ENCODE results near the gene P2RX1. TPM values are rescaled to one million over a fixed set of nuclear protein-coding genes. Genes with fewer than 3 reads are reported as not detected.
"Not testable (repeated sequence)": the region's sequence is repeated elsewhere in the genome, so short reads cannot be mapped to it uniquely, and the experiment has no call there.

The P2RX1 gene
- total RNA-seq, 1 donor from 2014 or later = 1.6 TPM

DNA sequence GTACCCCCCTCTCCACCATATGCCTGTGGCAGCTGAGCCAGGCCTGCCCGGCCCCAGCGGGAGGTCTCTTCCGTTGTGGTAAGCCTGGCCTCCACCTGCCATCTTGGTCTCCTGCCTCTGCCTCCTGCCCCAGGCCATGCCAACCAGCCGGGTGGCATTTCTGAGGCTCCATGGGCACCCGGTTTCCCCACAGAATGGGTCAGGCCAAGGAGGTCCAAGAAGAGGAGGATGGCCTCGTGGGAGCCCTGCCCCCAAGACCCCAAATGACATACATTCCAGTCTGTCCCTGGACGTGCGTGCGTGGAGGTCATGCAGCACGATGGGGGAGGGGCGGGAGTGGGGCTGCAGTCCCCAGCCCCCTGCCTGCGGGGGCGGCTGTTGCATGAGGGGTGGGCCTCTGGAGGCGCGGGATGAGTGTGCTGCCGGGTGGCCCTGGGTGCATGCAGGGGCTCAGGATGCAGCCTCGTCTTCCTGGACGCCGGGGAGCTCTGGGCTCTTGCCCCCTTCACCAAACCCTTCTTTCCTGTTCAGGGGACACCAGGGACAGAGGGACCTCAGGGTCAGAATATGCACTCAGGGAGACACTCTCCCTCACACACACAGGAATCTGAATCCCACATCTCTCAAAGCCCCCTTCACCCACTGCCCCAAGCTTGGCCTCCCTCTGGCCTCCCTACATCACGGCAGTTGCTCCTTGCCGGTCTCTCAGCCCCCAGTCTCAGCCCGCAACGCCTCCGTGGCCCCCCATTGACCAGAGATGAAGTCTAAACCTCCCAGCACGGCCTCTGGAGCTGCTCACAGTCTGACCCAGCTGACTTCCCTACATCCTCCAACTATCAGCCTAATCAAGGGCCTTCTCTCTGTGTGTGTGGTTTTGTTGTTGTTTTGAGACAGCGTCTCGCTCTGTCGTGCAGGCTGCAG lies 54.2 kb downstream of the P2RX1 start:
- no peak for DNase-seq (ENCODE audit: low read depth)

DNA sequence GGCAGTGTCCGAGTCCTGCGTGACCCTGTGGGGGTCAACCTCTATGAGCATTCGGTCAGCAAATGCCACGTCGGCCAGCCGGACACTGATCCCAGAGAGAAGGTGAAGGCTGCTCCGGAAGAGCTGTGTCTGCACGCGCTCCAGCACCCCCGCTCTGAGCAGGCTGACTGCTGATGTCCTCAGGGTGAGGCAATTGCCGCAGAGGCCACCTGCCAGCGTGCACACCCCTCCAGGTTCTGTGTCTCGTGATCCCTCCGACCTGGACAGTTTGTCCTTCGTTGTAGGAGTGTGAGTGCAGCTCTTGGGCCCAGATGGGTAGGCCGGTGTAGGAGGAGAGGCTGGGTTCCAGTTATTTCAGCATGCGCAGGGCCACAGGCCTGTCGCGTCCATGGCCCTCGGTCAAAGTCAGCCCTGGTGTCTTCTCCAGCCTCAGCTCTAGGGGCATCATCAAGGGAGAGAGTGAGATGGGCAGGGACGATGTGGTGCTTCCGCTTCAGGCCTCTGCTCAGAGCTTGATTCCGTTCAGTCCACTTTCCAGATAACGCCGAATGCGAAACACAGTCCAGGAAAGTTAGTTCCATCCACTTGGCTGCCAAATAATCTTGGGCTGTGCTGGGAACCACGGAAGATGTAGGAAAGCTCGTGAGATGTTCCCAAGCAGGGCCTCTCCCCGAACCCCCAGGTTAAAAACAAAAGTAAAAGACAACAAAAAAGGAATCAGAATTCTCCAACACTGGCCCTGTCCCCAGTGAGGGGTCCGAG lies 55.1 kb downstream of the P2RX1 start:
- no peak for DNase-seq (ENCODE audit: low read depth)

DNA sequence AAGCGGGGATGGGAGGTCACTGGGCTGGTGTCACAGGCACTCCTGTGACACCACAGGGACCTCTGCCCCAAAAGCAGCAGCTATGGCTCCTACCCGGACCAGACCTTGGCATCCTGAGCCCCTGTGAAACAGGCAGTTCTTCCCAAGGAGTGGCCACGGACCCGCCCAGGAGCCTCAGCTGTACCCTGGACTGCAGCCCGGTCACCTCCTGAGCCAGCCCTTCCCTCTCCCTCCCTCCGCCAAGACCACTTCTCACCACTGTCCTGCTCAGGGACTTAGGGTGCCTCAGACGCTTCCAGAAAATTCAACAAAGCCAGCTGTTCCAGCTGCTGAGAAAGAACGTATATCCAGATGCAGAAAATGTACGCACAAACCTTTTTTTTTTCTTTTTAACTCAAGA lies 56.3 kb downstream of the P2RX1 start:
- DNase-seq (ENCODE audit: low read depth) = no peak

DNA sequence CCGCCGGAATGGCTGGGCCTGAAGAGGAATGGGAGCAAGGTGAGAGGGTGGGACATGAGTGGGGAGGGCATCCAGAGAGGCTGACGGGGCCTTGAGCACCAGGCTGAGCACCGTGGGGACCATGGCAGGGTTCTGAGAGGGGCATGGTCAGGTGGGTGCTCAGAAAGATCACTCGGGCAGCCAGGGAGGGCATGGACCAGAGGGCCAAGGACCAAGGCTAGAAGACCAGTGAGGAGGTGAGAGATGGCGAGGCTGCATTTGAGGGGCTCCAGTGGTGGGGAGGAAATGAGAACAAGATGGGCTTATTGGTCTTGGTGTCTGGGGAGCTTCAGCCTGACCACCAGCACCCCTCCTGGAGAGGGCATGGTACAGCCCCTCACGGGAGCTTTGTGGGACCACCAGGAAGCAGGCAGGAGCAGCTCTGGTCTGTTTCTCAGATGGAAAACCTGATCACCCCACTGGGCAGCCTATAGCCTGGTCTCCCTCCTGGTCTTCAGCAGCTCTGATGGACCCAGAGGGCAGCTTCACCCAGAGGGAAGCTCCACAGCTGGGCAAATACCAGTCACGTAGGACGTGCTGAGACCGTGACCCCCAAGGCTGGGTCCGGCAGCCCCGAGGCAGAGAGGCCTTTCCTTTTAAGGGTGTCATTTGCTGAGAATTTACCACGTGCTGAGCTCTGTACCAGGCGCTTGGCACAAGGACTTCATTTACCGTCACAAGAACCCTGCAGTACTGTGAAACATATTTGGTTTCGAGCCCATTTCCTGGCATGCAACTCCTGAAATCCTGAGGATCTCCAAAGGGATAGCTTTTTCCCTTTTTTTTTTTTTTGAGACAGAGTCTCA lies 58.8 kb downstream of the P2RX1 start:
- DNase-seq (ENCODE audit: low read depth) = no peak

DNA sequence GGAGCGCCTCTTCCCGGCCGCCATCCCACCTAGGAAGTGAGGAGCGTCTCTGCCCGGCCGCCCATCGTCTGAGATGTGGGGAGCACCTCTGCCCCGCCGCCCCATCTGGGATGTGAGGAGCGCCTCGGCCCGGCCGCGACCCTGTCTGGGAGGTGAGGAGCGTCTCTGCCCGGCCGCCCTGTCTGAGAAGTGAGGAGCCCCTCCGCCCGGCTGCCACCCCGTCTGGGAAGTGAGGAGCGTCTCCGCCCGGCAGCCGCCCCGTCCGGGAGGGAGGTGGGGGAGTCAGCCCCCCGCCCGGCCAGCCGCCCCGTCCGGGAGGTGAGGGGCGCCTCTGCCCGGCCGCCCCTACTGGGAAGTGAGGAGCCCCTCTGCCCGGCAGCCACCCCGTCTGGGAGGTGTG lies 62.1 kb downstream of the P2RX1 start:
- DNase-seq (ENCODE audit: low read depth) = not testable (repeated sequence)

DNA sequence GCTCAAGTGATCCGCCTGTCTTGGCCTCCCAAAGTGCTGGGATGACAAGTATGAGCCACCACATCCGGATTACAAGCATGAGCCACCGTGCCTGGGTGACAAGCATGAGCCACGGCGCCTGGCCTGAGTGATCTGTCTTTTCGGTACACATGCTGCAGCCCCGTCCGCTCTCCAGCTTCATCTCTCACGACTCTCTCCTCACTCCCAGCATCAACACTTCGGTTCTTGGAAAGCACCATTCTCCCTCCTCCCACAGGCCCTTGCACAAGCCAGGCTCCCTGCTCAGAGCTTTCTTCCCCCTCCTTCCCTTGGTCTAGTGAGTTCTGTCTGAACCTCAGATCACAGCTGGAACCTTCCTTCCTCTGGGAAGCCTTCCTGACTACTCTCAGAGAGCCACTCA lies 63.7 kb downstream of the P2RX1 start:
- DNase-seq (ENCODE audit: low read depth) = no peak

DNA sequence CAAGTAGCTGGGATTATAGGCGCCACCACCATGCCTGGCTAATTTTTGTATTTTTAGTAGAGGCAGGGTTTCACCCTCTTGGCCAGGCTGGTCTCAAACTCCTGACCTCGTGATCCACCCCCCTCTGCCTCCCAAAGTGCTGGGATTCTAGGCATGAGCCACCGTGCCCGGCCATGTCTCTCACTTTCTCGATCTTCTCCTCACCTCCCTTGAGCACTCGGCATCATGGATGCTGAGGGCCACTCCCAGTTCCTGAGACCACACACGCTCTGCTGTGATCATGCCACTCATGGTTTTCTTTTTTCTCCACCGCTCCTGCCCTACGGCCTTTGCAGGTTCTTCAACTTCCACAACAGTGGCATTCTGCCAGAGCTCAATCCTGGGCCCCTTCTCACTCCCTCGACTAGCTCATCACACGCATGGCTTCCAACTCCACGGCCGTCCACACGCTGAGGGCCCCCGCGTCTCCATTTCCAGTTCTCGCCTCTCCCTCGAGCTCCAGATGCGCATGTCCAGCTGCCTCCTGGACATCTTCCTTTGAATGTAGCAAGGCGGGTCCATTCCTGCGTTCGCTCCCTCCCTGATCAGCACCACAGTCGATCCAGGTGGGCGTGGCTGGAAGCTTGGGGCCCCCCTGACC lies 64.7 kb downstream of the P2RX1 start:
- no peak for DNase-seq (ENCODE audit: low read depth)

DNA sequence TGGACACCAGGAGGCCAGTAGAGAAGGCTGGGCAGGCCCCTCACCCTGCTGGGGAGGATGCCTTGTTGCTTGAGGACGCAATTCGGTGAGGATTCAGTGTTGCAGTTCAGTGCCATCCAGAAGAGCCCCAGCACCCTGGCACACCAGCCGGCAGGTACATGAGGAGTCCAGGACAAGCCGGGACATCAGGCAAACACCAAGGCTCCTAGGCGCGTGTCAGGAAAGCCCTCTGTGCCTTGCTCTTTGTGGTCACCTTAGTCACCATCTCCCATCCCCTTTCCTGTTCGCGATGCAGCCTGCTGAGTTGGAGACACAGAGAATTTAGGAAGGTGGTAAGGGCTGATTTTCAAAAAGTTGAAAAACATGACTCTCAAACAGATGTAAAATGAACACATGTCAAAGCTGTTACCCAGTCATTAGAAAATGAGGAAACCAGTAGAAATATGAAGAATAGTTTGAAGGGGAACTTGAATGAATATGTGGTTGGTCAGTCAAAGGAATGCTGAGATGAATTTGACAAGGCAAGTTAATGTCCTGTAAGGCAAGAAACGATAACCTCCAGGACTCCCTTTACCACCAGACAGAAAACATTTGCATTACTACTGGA lies 67.9 kb downstream of the P2RX1 start:
- no peak for DNase-seq (ENCODE audit: low read depth)

DNA sequence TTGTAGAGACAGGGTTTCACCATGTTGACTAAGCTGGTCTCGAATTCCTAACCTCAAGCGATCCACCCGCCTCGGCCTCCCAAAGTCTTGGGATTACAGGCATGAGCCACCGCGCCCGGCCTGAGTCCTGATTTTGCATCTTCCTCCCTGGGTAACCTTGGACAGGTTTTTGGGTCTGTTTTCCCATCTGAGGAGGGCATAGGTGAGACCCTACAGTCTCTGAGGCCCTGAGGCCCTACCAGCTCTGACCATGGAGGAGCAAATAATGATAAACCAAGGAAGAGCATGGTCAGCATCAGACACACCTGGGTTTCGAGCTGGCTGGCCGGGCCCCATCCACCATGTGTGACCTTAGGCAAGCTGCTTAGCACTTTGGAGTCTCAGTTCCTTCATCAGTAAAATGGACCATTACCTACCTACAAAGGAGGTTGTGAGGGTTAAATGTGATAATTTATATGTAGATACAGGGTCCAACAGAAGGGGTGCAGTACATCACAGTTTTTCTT lies 69.0 kb downstream of the P2RX1 start:
- no peak for DNase-seq (ENCODE audit: low read depth)

Other genes with a start within 250 kb of the P2RX1 start
- gene TAX1BP3, start 247.9 kb downstream of the P2RX1 start, total RNA-seq = 95.1 and 122 TPM in 2 replicates
- gene EMC6, start 247.7 kb downstream of the P2RX1 start, total RNA-seq = 47.0 and 60.7 TPM in 2 replicates
- gene P2RX5, start 220.3 kb downstream of the P2RX1 start, total RNA-seq = 42.7 and 63.4 TPM in 2 replicates
- gene HASPIN, start 192.6 kb downstream of the P2RX1 start, total RNA-seq = 0.78 and 1.6 TPM in 2 replicates
- 23.1 and 26.4 TPM in 2 replicates for gene ITGAE, start 115.3 kb downstream of the P2RX1 start, total RNA-seq
- 12.7 and 13.7 TPM in 2 replicates for gene NCBP3, start 70.2 kb downstream of the P2RX1 start, total RNA-seq
- gene CAMKK1, start 23.4 kb downstream of the P2RX1 start, total RNA-seq = 2.6 and 2.8 TPM in 2 replicates
- gene ATP2A3, start 48.0 kb upstream of the P2RX1 start, total RNA-seq = 3.3 and 3.9 TPM in 2 replicates
- 21.0 and 27.7 TPM in 2 replicates for gene ZZEF1, start 226.6 kb upstream of the P2RX1 start, total RNA-seq
- gene CYB5D2, start 226.7 kb upstream of the P2RX1 start, total RNA-seq = 24.4 and 26.6 TPM in 2 replicates

Data from myocyte (in vitro differentiated cells).